Neural cell (in vitro differentiated cells): ENCODE measurements around the gene ROBO1.

Experiments
- EP300 ChIP-seq: fragments of 450-650 bp; conservative IDR thresholded peaks from 2 replicates; pipeline ENCODE4 v1.6.1; 2014; ENCODE audit warnings: antibody characterized with exemption, mild to moderate bottlenecking, moderate library complexity; ENCODE audit not compliant: poor library complexity, severe bottlenecking
- EZH2 ChIP-seq: fragments of 200-600, 300-800 bp; shearing (Covaris generic), sonication (generic); IDR thresholded peaks from 2 replicates; pipeline ENCODE4 v1.6.1; 2014; ENCODE audit warnings: antibody characterized with exemption, low read length, borderline replicate concordance, mild to moderate bottlenecking; ENCODE audit not compliant: insufficient read depth, poor library complexity, severe bottlenecking
- POLR2AphosphoS5 ChIP-seq: IDR thresholded peaks from 2 replicates; pipeline ENCODE4 v1.6.1; 2012
- RAD21 ChIP-seq: fragments of 450-650 bp; conservative IDR thresholded peaks from 2 replicates; pipeline ENCODE4 v1.6.1; 2014; ENCODE audit warnings: antibody characterized with exemption, mild to moderate bottlenecking, moderate library complexity
- REST ChIP-seq: IDR thresholded peaks from 2 replicates; pipeline ENCODE4 v1.6.1; 2012; ENCODE audit warnings: borderline replicate concordance
- SMC3 ChIP-seq: fragments of 450-650 bp; conservative IDR thresholded peaks from 2 replicates; pipeline ENCODE4 v1.6.1; 2014; ENCODE audit warnings: antibody characterized with exemption, mild to moderate bottlenecking, moderate library complexity; ENCODE audit not compliant: poor library complexity
- TAF1 ChIP-seq: IDR thresholded peaks from 2 replicates; pipeline ENCODE4 v1.6.1; 2012; ENCODE audit warnings: low read depth
- TF ChIP-seq, protein P1 (sequence below): fragments of 450-650 bp; IDR thresholded peaks from 2 replicates; pipeline ENCODE4 v1.5.1; 2014; ENCODE audit warnings: antibody characterized with exemption, mild to moderate bottlenecking, moderate library complexity; ENCODE audit not compliant: poor library complexity, severe bottlenecking

- TF ChIP-seq POLR2AphosphoS5, result no peak
- TF ChIP-seq, protein P1, sequence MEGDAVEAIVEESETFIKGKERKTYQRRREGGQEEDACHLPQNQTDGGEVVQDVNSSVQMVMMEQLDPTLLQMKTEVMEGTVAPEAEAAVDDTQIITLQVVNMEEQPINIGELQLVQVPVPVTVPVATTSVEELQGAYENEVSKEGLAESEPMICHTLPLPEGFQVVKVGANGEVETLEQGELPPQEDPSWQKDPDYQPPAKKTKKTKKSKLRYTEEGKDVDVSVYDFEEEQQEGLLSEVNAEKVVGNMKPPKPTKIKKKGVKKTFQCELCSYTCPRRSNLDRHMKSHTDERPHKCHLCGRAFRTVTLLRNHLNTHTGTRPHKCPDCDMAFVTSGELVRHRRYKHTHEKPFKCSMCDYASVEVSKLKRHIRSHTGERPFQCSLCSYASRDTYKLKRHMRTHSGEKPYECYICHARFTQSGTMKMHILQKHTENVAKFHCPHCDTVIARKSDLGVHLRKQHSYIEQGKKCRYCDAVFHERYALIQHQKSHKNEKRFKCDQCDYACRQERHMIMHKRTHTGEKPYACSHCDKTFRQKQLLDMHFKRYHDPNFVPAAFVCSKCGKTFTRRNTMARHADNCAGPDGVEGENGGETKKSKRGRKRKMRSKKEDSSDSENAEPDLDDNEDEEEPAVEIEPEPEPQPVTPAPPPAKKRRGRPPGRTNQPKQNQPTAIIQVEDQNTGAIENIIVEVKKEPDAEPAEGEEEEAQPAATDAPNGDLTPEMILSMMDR, result no peak
- TF ChIP-seq EZH2, result no peak
- no peak for TF ChIP-seq SMC3
- no peak for TF ChIP-seq EP300
- no peak for TF ChIP-seq REST
- no peak for TF ChIP-seq TAF1
- TF ChIP-seq RAD21, result no peak
Observed at GRCh38 chr3:79339846-79340245, 428.0 kb downstream of the ROBO1 start.
